Measurements from ENCODE around the gene SNCB.

SNCB gene

GRCh38 chr5:176644878-176645670 is 14.7 kb upstream of the SNCB start:
- no peak for DNase-seq (ENCODE audit: low read depth in 2 of 2)

GRCh38 chr5:176644294-176644693 is 14.0 kb upstream of the SNCB start:
- DNase-seq (ENCODE audit: low read depth in 2 of 2): no peak

GRCh38 chr5:176643491-176644219 is 13.3 kb upstream of the SNCB start:
- DNase-seq (ENCODE audit: low read depth in 2 of 2): no peak

GRCh38 chr5:176642675-176643490 is 12.5 kb upstream of the SNCB start:
- no peak for DNase-seq (ENCODE audit: low read depth in 2 of 2)

- DNase-seq (ENCODE audit: low read depth in 2 of 2): no peak
These were observed 10.3 kb upstream of the SNCB start for GRCh38 chr5:176640616-176641015.

GRCh38 chr5:176639981-176640380 is 9.6 kb upstream of the SNCB start:
- no peak for DNase-seq (ENCODE audit: low read depth in 2 of 2)

- no peak for DNase-seq (ENCODE audit: low read depth in 2 of 2)
These were observed 8.9 kb upstream of the SNCB start for GRCh38 chr5:176639208-176639607.

- no peak for DNase-seq (ENCODE audit: low read depth in 2 of 2)
These were observed 8.1 kb upstream of the SNCB start for GRCh38 chr5:176638437-176638836.

- no peak for DNase-seq (ENCODE audit: low read depth in 2 of 2)
These were observed 7.2 kb upstream of the SNCB start for GRCh38 chr5:176637556-176637955.

- DNase-seq (ENCODE audit: low read depth in 2 of 2): no peak
These were observed 6.1 kb upstream of the SNCB start for GRCh38 chr5:176636426-176636825.

GRCh38 chr5:176633598-176633997 is 3.3 kb upstream of the SNCB start:
- no peak for DNase-seq (ENCODE audit: low read depth in 2 of 2)

GRCh38 chr5:176632745-176633144 is 2.4 kb upstream of the SNCB start:
- DNase-seq (ENCODE audit: low read depth in 2 of 2): no peak

GRCh38 chr5:176631383-176632200 is 1.3 kb upstream of the SNCB start:
- no peak for DNase-seq (ENCODE audit: low read depth in 2 of 2)

GRCh38 chr5:176630681-176631222 is 418 bp upstream of the SNCB start:
- DNase-seq (ENCODE audit: low read depth in 2 of 2): no peak

- DNase-seq (ENCODE audit: low read depth in 2 of 2): no peak
These were observed 949 bp downstream of the SNCB start for GRCh38 chr5:176629317-176629852.

GRCh38 chr5:176628406-176629228 is 1.7 kb downstream of the SNCB start:
- DNase-seq (ENCODE audit: low read depth in 2 of 2): no peak

GRCh38 chr5:176627582-176627981 is 2.8 kb downstream of the SNCB start:
- DNase-seq (ENCODE audit: low read depth in 2 of 2): no peak

GRCh38 chr5:176626876-176627236 is 3.5 kb downstream of the SNCB start:
- DNase-seq (ENCODE audit: low read depth in 2 of 2): no peak

GRCh38 chr5:176625966-176626875 is 4.1 kb downstream of the SNCB start:
- DNase-seq (ENCODE audit: low read depth in 2 of 2): no peak

All from stimulated activated CD8-positive, alpha-beta memory T cell treated with anti-CD3 and anti-CD28 coated beads, Interleukin-15, amount 100 ng/mL, for 48 hours (primary cell).